C4-2B (cell line): ENCODE data around the gene B4GALT5.

Experiments used
- H3K27ac ChIP-seq: fragments of 450-650 bp; 2 replicates; pipeline ENCODE4 v1.5.1; 2017
- ZFX ChIP-seq: fragments of 450-650 bp; IDR thresholded peaks from 2 replicates; pipeline ENCODE4 v1.6.1; 2017
- TF ChIP-seq, protein P1 (sequence below): fragments of 450-650 bp; conservative IDR thresholded peaks from 2 replicates; pipeline ENCODE4 v1.5.1; 2017; ENCODE audit warnings: mild to moderate bottlenecking

The B4GALT5 gene

DNA sequence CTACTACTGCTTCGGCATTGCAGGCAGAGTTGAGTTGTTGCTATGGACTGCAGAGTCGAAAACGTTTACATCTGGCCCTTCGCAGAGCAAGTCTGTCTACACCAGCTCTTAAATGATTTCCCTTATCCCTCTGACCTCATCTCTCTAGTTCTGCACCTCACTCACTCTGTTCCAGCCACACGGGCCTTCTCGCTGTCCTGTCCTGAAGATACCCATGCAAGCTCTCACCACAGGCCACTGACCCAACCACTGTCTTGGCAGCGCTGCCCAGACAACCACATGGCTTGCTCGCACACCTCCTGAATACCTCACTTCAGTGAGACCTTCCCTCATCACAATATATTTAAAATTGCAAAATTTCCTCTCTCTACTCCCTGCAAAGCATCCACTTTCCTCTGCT, 31.4 kb downstream of the B4GALT5 start:
- H3K27ac ChIP-seq = no peak overlapping the region

DNA sequence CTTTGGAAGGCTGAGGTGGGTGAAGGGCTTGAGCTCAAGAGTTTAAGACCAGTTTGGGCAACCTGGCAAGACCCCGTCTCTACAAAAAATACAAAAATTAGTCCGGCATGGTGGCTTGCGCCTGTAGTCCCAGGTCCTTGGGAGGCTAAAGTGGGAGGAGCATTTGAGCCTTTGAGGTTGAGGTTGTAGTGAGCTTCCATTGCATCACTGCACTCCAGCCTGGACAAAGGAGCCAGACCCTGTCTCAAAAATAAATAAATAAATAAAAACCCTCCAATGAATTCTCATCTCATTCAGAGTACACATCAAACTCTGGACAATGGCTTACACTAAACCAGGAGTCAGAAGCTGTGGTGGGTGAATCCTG, 31.8 kb downstream of the B4GALT5 start:
- TF ChIP-seq, protein P1, sequence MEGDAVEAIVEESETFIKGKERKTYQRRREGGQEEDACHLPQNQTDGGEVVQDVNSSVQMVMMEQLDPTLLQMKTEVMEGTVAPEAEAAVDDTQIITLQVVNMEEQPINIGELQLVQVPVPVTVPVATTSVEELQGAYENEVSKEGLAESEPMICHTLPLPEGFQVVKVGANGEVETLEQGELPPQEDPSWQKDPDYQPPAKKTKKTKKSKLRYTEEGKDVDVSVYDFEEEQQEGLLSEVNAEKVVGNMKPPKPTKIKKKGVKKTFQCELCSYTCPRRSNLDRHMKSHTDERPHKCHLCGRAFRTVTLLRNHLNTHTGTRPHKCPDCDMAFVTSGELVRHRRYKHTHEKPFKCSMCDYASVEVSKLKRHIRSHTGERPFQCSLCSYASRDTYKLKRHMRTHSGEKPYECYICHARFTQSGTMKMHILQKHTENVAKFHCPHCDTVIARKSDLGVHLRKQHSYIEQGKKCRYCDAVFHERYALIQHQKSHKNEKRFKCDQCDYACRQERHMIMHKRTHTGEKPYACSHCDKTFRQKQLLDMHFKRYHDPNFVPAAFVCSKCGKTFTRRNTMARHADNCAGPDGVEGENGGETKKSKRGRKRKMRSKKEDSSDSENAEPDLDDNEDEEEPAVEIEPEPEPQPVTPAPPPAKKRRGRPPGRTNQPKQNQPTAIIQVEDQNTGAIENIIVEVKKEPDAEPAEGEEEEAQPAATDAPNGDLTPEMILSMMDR = no peak
- no peak for TF ChIP-seq ZFX
- H3K27ac ChIP-seq = no peak overlapping the region

More for the DNA sequence above, 31.4 kb downstream of the B4GALT5 start:
- TF ChIP-seq ZFX = no peak
- TF ChIP-seq, protein P1 = no peak

DNA sequence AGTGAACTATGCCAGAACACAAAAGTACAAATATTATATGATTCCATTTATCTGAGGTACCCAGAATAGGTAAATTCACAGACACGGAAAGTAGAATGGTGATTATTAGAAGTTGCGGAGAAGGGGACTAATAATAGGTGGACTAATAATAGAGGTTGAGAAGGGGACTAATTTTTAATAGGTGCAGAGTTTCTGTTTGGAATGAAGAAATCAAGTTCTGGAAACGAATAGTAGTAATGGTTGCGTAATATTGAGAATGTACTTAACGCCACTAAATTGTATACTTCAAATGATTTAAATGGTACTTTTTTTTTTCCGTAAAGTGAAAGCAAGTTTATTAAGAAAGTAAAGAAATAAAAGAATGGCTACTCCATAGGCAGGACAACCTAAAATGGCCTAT, 33.2 kb downstream of the B4GALT5 start:
- no peak overlapping the region for H3K27ac ChIP-seq
- TF ChIP-seq, protein P1 = no peak
- no peak for TF ChIP-seq ZFX

DNA sequence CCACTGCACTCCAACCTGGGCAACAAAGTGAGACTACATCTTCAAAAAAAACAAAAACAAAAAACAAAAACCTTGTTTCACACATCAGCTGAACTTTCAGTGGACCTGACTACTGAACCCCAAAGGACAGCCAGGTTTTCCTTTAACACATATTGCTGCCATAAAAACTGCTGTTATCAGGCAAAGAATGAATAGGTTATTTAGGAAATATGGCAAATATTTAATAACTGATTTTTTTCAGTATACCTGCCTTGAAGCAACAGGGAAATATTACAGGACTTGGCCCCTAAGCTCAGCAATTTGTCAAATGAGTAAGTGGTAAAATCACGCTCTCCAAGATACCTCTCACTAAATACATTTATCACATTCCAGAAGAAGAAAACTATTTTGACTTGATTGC, 34.0 kb downstream of the B4GALT5 start:
- no peak overlapping the region for H3K27ac ChIP-seq
- TF ChIP-seq, protein P1 = no peak
- TF ChIP-seq ZFX = no peak

DNA sequence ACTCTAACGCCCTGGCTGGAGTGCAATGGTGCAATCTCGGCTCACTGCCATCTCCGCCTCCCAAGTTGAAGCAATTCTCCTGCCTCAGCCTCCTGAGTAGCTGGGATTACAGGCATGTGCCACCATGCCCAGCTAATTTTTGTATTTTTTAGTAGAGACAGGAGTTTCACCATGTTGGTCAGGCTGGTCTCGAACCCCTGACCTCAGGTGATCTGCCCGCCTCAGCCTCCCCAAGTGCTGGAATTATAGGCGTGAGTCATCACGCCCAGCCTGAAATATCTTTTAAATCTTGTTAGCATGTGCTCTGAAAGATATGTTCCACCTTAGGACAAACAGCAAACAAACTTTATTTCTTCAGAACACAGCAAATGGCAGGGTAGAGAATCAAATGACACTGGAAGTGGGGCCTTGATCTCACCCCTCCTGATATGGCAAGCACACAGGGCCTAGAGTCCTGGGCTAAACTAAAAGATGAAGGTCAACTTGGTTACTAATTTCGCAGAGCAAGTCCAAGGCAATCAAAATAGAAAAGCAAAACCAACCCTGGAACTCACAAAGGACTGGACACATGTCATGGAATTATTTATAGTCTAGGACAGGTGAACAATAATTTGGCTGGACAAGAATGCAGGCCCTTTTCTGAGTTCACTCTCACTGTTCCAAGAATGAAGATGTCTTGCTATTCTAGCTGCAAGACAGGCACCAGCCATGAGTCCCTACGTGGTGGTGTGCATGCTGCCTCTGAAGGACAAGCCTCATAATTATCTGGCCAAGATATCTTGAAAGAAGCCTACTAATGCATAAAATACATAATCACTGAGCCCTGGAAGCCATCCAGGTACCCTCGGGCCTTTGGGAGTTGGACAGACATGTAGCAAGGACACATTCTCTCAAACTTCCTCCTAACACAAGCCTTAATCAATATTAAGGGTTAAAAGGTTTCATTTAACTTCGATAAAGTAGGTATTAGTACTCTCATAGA, 35.6 kb downstream of the B4GALT5 start:
- TF ChIP-seq, protein P1 = no peak
- TF ChIP-seq ZFX = no peak
- no peak overlapping the region for H3K27ac ChIP-seq

DNA sequence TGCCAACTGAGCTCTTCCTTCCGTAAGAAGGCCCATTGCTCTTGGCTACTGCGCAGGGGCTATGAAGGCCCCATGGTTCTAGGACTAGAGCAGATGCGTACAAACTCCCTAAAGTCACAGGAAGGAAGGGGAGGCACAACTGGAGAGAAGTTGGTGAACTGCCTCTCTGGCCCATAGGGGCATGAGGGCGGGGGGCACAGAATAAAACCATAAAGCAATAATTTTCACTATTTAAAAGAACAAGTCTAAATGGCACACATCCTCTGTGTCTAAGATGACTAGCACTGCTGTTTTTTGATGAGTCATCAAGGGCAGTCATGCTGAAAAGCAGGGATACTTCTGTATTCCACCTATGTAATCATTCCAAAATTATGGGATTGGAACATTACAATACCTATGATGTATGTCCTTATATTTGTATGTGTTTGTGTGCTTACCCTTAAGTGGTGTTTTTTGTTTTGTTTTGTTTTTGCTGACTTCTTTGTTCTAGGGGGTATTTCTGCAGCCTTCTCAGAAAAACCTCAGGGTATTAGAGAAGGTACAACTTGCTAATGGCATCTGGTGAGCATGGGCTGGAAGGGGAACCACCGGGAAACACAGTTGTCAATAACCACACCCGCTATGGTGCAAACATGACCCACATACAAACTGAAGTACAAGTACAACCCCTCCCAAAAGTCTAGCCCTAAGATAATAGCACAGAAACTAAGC, 36.9 kb downstream of the B4GALT5 start:
- TF ChIP-seq ZFX = no peak
- TF ChIP-seq, protein P1 = no peak
- no peak overlapping the region for H3K27ac ChIP-seq

DNA sequence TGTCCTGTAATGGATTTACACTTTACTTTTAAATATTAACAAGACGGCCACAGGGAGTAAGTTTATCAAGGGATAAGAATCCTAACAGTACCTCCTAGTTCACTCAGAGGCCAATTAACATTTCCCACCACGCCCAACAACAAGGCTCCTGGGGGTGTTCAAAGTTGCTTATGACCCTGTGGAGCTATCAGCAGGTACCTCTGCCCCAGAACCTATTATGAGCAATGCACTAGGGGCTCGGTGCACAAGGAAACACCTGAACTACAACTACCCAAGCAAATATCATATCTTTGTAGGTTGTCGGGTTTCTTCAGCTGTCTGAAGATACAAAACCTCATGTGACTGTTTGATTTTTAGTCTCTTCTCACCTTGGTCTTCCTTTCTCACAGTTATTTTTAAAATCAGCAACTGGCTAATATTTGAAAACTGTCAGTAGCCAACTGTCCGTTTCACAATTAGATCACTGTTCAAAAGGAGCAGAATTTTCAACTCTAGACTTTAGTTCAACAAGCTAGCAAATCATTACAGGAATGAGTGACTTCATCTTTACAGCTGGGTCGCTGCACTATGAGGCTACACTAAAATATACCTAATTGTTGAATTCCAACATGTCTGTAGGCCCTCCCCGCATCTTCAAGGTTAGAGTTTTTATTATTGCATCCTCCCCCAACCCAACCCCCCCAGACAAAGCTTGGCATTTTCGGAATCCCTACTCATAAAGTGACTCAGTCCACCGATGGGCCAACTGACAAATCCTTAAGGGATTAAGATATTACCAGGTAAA, 38.1 kb downstream of the B4GALT5 start:
- TF ChIP-seq, protein P1 = no peak
- no peak for TF ChIP-seq ZFX
- no peak overlapping the region for H3K27ac ChIP-seq
